IPS DF 6.9 (cell line): Measurements from ENCODE around the gene OR10H1.
"Not testable (repeated sequence)": the region's sequence is repeated elsewhere in the genome, so short reads cannot be mapped to it uniquely, and the experiment has no call there.

Experiments used
- DNase-seq: peaks from one replicate; pipeline ENCODE4 v3.0.0-alpha.2; 2013; ENCODE audit warnings: low read depth, low spot score
- H3K27ac ChIP-seq: one replicate; pipeline ENCODE4 v1.5.1; 2013; ENCODE audit warnings: low read length, control low read depth
- H3K27me3 ChIP-seq: 2 replicates; pipeline ENCODE4 v1.6.1; 2013; ENCODE audit warnings: mild to moderate bottlenecking, low read length; ENCODE audit not compliant: control insufficient read depth, insufficient read depth
- H3K36me3 ChIP-seq: 2 replicates; pipeline ENCODE4 v1.6.1; 2013; ENCODE audit warnings: low read length; ENCODE audit not compliant: control insufficient read depth, insufficient read depth
- H3K4me1 ChIP-seq: 2 replicates; pipeline ENCODE4 v1.6.1; 2013; ENCODE audit warnings: low read length; ENCODE audit not compliant: control insufficient read depth, insufficient read depth
- H3K4me3 ChIP-seq: 2 replicates; pipeline ENCODE4 v1.5.1; 2013; ENCODE audit warnings: mild to moderate bottlenecking, low read length
- H3K9me3 ChIP-seq: 2 replicates; pipeline ENCODE4 v1.6.1; 2013; ENCODE audit warnings: low read length, inconsistent platforms; ENCODE audit not compliant: control insufficient read depth, insufficient read depth
- WGBS: extraction: QIAGEN DNeasy Blood & Tissue Kit; methylation state at CpG from one replicate; pipeline ENCODE4 v1.1.7; 2013; ENCODE audit warnings: mixed read lengths, missing lambda C conversion rate; ENCODE audit not compliant: insufficient read length, insufficient coverage; 5-methylcytosine and 5-hydroxymethylcytosine counted together

OR10H1 gene, protein sequence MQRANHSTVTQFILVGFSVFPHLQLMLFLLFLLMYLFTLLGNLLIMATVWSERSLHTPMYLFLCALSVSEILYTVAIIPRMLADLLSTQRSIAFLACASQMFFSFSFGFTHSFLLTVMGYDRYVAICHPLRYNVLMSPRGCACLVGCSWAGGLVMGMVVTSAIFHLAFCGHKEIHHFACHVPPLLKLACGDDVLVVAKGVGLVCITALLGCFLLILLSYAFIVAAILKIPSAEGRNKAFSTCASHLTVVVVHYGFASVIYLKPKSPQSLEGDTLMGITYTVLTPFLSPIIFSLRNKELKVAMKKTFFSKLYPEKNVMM

DNA sequence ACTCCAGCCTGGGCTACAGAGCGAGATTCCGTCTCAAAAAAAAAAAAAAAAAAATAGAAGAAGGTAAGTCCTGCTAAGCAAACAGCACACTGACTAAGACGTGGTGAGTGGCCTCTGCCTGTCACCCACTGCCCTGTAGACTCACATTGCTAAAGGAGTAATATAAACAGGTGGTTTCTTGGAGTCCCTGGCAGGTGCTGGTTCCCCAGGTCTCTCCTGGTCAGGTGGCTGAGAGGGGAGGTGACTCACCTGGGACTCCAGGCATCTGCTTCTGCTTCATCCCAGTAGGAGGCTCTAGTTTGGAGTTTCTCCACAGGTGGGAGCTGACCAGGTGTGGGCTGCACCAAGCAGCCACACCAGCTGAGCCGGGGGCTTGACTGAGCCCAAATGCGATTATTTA is at the start of gene OR10H1:
TSS of gene OR10H1 (minus strand) at position 359 of the 400 bp plus-strand sequence. CDS start 7,627 bp downstream, outside the sequence.
- DNase-seq: no peak
- H3K36me3 ChIP-seq: no peaks in the 10 kb centered on the region
- no peaks in the 10 kb centered on the region for H3K4me1 ChIP-seq
- no peak within 1 kb of the TSS for H3K4me3 ChIP-seq
- no peaks in the 10 kb centered on the region for H3K27me3 ChIP-seq
- no CpG with 5 or more reads among the region's 5 CpGs for WGBS
- H3K27ac ChIP-seq: no peak within 1 kb of the TSS
- H3K9me3 ChIP-seq: peaks cover 18% of the 10 kb centered on the region

DNA sequence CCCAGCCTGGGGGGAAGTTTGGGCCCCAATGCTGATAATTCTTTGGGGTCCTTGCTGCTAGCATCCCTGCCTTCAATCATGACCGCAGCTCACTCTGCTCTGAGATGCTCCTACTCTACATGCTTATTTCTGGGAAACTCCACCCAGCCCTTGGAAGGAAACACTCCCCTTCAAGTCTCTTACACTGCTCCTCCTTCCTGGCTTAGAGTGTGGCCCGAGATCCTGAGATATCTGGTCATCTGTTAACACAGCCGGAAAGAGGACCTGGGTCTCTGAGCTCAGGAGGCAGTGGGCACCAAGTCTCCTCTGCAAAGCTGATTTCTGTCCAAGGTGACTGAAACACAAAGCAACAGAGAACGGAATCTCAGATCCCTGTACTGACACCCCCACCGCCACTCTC is 49.4 kb upstream of the OR10H1 start:
- Histone ChIP-seq H3K27ac (no peak overlapping the region), H3K27me3 (no peaks in the 10 kb centered on the region), H3K4me1 (no peaks in the 10 kb centered on the region), H3K4me3 (no peak overlapping the region), H3K36me3 (no peaks in the 10 kb centered on the region), H3K9me3 (peaks cover 10% of the 10 kb centered on the region)
- WGBS: no CpG with 5 or more reads among the region's 5 CpGs
- DNase-seq: no peak

DNA sequence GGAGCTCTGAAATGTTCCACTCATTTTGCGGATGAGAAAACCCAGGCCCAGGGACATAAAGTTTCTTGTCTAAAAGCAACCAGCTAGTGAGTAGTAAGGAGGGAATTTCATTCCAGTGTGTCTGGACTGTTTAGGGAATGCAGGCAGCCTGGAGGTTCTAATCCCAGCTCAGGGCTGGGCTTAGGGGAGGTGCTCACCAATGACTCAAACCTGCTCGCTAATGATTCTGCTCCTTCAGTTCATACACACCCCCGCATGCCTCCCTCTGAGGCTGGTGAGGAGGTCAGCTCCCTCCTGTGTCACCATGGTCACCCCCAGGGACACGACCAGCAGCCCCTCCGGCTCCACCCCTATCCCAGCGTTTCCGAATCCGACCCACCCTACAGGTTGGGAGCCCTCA is 47.8 kb upstream of the OR10H1 start:
- Histone ChIP-seq H3K4me3 (no peak overlapping the region), H3K9me3 (peaks cover 10% of the 10 kb centered on the region), H3K4me1 (no peaks in the 10 kb centered on the region), H3K27me3 (no peaks in the 10 kb centered on the region), H3K36me3 (no peaks in the 10 kb centered on the region), H3K27ac (no peak overlapping the region)
- no peak for DNase-seq
- no CpG with 5 or more reads among the region's 8 CpGs for WGBS

DNA sequence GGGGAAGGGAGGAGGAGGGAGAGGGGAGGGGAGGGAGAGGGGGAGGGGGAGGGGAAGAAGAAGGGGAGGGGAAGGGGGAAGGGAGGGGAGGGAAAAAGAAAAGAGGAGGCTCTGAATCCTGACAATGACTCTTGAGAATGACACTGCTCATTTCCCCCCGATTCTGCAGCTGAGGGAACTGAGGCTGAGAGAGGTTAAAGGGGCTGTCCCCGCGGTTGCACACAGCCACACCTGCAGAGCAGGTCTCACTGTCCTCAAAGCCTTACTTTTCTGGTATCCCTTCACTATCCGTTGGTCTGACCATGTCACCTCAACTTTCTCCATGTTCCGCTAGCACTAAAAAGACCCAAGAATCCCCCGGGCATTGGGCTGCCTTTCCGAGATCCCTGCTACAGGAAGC is 47.0 kb upstream of the OR10H1 start:
- Histone ChIP-seq H3K27ac (no peak overlapping the region), H3K27me3 (no peaks in the 10 kb centered on the region), H3K4me3 (no peak overlapping the region), H3K9me3 (peaks cover 14% of the 10 kb centered on the region), H3K36me3 (no peaks in the 10 kb centered on the region), H3K4me1 (no peaks in the 10 kb centered on the region)
- WGBS: no CpG with 5 or more reads among the region's 7 CpGs
- no peak for DNase-seq

DNA sequence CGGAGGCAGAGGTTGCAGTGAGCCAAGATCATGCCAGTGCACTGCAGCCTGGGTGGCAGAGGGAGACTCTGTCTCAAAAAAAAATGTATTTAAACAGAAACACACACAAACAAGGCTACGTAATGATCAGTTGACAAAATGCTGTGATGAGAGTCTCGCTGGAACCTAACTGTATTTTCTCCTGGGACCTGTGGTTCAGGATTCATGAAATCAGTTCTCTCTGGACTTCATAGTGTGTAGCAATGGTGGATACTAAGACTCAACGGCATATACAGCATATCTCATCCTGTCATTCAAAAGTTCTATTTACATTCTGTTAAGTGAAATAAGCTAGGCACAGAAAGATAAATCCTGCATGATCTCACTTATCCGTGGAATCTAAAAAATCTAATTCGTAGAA is 45.1 kb upstream of the OR10H1 start:
- Histone ChIP-seq H3K27me3 (no peaks in the 10 kb centered on the region), H3K9me3 (peaks cover 14% of the 10 kb centered on the region), H3K4me1 (no peaks in the 10 kb centered on the region), H3K27ac (no peak overlapping the region), H3K36me3 (no peaks in the 10 kb centered on the region), H3K4me3 (no peak overlapping the region)
- DNase-seq: no peak
- WGBS: no CpG with 5 or more reads among the region's 6 CpGs

DNA sequence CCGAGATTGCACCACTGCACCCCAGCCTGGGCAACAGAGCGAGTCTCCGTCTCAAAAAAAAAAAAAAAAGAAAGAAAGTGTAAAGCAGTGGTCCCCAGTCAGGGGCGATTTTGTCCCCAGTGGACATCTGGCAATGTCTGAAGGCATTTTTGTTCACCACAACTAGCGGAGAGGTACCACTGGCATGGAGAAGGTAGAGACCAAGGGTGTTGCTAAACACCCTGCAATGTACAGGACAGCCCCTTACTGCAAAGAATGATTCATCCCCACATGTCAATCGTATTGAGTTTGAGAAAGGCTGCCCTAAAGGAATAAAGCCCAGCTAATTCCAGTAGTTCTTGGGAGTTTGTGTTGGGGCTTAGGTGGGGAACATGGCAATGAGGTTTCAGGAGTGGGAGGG is 43.7 kb upstream of the OR10H1 start:
- no peak overlapping the region for H3K4me3 ChIP-seq
- no peaks in the 10 kb centered on the region for H3K4me1 ChIP-seq
- peaks cover 11% of the 10 kb centered on the region for H3K9me3 ChIP-seq
- no peaks in the 10 kb centered on the region for H3K27me3 ChIP-seq
- H3K27ac ChIP-seq: no peak overlapping the region
- WGBS: no CpG with 5 or more reads among the region's 6 CpGs
- no peak for DNase-seq
- H3K36me3 ChIP-seq: no peaks in the 10 kb centered on the region

DNA sequence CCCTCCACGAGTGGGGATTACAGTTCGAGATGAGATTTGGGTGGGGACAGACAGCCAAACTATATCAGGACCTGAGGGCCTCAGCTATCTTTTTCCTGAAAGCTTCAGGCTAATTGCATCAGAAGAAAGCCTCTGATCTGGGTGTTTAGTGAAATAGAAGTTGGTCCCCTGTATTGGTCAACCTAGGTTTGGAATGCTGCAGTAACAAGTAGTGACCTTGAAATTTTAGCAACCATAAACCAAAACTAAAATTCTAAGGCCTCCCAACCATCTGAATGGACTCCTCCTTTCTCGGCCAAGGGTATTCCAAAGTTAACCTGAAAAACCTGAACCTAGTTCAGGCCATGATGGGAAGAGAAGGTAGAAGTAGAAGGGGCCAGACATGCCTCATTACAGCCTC is 34.9 kb upstream of the OR10H1 start:
- Histone ChIP-seq H3K27me3 (no peaks in the 10 kb centered on the region), H3K9me3 (peaks cover 8% of the 10 kb centered on the region), H3K4me1 (no peaks in the 10 kb centered on the region; the same call in 1 of the 2 replicates), H3K36me3 (no peaks in the 10 kb centered on the region), H3K4me3 (no peak overlapping the region), H3K27ac (no peak overlapping the region)
- no CpG with 5 or more reads among the region's 3 CpGs for WGBS
- DNase-seq: no peak

DNA sequence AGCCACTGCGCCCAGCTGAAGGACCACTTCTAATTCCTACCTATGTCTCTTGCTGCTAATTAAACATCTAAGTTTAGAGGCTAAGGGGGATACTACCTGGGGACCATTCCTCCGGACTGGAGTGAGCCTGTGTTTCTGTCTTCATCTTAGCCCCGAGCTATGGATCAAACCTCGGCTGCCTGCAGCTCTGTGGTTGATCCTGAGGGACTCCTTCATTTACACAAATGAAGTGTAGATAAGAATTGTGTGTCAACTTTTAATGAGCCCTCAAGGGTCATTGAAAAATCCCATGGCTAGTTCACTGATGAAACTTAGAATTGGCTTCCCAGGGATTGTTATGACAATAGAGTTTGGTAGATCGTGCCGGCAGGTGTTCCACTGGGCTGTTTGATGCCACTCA is 31.5 kb upstream of the OR10H1 start:
- no peaks in the 10 kb centered on the region; the same call in 1 of the 2 replicates for H3K27me3 ChIP-seq
- no peak for DNase-seq
- H3K9me3 ChIP-seq: peaks cover 13% of the 10 kb centered on the region
- no peak overlapping the region for H3K27ac ChIP-seq
- no peaks in the 10 kb centered on the region for H3K36me3 ChIP-seq
- no CpG with 5 or more reads among the region's 6 CpGs for WGBS
- H3K4me3 ChIP-seq: no peak overlapping the region
- H3K4me1 ChIP-seq: no peaks in the 10 kb centered on the region; the same call in 1 of the 2 replicates

DNA sequence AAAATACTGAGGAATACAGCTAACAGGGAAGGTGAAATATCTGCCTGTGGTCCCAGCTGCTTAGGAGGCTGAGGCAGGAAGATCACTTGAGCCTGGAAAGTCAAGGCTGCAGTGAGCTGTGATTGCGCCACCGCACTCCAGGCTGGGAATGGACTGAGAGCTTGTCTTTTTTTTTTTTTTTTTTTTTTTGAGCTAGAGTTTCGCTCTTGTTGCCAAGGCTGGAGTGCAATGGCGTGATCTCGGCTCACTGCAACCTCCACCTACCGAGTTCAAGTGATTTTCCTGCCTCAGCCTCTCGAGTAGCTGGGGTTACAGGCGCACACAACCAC is 28.4 kb upstream of the OR10H1 start:
- not testable (repeated sequence) for H3K36me3 ChIP-seq, H3K4me1 ChIP-seq, H3K27ac ChIP-seq, H3K4me3 ChIP-seq, H3K27me3 ChIP-seq, DNase-seq
- WGBS: no CpG with 5 or more reads among the region's 8 CpGs
- H3K9me3 ChIP-seq: peaks cover 14% of the 10 kb centered on the region

DNA sequence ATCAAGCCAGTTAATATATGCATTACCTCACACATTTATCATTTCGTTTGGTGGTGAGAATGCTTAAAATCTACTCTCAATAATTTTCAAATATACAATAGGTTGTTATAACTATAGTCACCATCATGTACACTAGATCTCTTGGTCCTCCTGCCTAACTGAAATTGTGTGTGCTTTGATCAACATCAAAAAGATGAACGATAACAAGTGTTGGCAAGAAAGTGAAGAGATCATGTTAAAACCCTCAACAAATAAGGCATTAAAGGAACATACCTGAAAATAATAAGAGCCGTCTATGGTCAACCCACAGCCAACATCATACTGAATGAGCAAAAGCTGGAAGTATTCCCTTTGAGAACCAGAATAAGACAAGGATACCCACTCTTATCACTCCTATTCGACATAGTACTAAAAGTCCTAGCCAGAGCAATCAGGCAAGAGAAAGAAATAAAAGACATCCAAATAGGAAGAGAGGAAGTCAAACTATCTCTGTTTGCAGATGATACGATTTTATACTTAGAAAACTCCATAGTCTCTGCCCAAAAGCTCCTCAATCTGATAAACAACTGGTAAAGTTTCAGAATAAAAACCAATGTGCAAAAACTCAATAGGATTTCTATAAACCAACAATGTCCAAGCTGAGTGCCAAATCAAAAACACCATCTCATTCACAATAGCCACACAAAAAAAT is 27.9 kb upstream of the OR10H1 start:
- Histone ChIP-seq H3K27me3 (no peaks in the 10 kb centered on the region; the same call in 1 of the 2 replicates), H3K27ac (no peak overlapping the region)
- DNase-seq: no peak

More for the DNA sequence above, 27.9 kb upstream of the OR10H1 start:
- H3K36me3 ChIP-seq: no peaks in the 10 kb centered on the region
- no peak overlapping the region for H3K4me3 ChIP-seq
- H3K4me1 ChIP-seq: no peaks in the 10 kb centered on the region; the same call in 1 of the 2 replicates
- WGBS: no CpG with 5 or more reads among the region's 5 CpGs
- peaks cover 14% of the 10 kb centered on the region for H3K9me3 ChIP-seq
